HL-60/S4 treated with retinoic acid at 250 ng/mL for 4 days and 3 days (cell line): ENCODE results near the gene ADGRG1.

Experiments used
- in situ Hi-C: fragments of 300-500 bp; cut with MboI; formaldehyde crosslinking; loops from 2 replicates; pipeline ENCODE4 v1.7.0; 2022; ENCODE audit warnings: low sequenced_read_pairs

ADGRG1 gene

DNA sequence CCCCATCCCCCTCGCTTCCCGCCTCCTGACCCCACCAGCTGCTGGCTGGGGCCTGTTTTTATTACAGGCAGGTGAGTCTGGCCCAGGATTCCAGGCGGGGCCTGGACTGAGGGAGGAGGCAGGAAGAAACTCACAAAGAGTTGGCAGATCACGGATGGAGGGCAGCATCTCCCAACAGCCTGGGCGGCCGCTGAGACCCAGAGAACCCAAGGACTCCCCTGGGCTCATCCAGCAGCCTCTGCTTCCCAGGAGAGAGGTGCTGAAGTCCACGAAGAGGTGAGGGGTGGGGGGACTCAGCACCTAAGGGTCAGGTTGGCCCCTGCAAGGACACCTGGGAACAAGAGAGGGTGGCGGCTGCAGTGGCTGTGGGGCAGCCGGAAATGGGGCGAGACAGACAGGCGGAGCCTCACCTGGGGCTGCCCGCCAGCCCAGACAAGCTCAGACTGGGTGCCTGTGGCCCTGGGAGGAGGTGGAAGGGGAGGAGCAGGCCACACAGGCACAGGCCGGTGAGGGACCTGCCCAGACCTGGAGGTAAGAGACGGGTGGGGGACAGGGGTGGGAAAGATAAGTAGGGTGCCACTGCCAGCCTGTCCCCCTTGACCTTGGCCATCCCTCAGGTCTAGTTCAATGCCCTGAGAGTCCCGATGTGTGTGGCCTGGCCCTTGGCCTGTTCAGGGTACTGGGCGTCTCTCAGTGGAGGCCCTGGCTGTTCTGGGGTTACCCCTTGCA lies 8.7 kb upstream of the ADGRG1 start:
- in situ Hi-C loops, result no loop called here

- in situ Hi-C loops, result no loop called here
Measured at GRCh38 chr16:57620335-57621231, 7.8 kb upstream of the ADGRG1 start.

- in situ Hi-C loops, result no loop called here
Measured at GRCh38 chr16:57621521-57622271, 6.7 kb upstream of the ADGRG1 start.

GRCh38 chr16:57622361-57623250 lies 5.8 kb upstream of the ADGRG1 start:
- in situ Hi-C loops, result no loop called here

- in situ Hi-C loops, result no loop called here
Measured at GRCh38 chr16:57623251-57624043, 5.0 kb upstream of the ADGRG1 start.

DNA sequence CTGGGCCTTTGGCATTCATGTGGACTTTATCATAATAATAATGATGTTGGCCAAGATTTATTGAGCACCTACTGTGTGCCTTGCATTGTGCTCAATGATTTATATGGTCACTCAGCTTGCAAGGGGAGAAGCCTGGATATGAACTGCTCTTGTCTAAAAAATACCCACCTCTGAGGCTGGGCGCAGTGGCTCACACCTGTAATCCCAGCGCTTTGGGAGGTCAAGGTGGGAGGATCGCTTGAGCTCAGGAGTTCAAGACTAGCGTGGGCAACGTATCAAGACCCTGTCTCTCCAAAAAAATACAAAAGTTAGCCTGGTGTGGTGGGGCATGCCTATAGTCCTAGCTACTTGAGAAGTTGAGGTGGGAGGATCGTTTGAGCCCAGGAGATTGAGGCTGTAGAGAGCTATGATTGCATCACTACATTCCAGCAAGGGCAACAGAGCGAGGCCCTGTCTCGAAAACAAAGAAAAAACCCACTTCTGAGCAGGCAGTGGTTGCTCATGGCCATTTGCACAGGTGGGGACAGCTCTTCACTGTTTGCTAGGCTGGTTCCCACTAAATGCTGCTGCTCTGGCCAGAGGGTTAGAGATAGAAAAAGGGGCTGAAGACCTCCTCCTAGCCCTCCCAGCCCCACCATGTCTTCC lies 4.3 kb upstream of the ADGRG1 start:
- in situ Hi-C loops, result no loop called here

- in situ Hi-C loops, result no loop called here
Measured at GRCh38 chr16:57624806-57625500, 3.5 kb upstream of the ADGRG1 start.

- in situ Hi-C loops, result no loop called here
Measured at GRCh38 chr16:57626420-57627170, 1.8 kb upstream of the ADGRG1 start.

GRCh38 chr16:57627184-57627871 lies 1.1 kb upstream of the ADGRG1 start:
- in situ Hi-C loops, result no loop called here

DNA sequence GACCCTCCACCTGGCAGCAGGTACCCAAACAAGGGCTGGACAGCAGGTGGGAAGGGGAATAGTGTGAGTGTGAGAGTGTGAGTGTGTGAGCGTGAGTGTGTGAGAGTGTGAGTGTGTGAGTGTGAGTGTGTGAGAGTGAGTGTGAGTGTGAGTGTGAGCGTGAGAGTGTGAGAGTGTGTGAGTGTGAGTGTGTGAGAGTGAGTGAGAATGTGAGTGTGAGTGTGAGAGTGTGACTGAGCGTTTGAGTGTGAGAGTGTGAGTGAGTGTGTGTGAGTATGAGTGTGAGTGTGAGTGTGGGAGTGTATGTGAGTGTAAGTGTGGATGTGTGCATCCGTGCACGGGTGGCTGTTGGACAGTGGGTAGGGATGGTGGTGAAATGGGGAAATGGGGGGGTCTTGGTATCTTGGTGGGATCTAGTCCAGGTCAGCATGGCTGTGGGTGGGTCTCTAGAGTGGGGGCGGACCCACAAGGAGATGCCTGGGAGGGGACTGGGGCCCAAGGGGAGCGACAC lies 408 bp downstream of the ADGRG1 start:
- in situ Hi-C loops, result no loop called here

- in situ Hi-C loops, result no loop called here
Measured at GRCh38 chr16:57629516-57630406, 1.3 kb downstream of the ADGRG1 start.

- in situ Hi-C loops, result no loop called here
Measured at GRCh38 chr16:57630407-57630797, 2.0 kb downstream of the ADGRG1 start.

DNA sequence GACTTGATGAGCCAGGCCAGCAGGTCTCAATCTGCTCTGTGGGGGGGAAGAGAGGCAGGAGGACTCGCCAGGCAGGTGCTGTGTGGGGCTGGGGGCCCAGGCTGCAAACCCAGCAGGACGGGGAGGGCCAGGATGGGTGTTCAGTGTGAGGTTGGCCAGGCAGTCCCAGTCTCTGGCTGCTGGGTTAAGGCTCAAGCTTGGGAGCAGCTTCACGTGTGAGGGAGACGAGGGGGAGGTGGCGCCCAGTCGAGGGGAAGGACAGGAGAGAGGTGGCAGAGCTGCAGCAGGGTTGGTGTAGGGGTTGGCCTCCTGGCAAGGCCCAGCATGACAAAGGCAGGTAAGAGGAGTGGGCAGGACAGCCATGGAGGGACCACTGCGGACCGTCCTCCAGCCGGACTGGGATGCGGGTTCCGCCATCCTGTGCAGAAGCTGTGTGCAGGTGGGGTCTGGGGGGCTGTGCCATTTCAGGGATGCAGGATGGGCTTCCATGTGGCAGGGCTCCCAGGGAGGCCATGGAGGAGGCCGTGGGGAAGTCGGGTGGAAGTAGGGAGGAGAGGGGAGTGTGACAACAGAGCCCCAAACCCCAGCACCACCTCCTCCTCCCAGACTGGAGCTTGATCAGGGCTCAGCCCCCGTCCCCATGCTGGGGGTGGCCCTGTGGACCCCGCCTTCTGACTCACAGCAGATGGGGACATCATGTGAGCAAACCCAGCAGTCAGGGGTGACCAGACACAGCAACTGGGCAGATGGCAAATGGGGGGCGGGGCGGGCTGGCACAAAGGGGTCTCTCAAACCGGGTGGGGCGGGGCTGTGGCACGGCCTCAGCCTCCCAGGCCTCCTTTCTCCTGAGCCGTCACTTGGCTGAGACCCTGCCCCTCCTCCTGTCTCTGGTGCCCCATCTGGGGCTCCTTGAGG lies 2.8 kb downstream of the ADGRG1 start:
- in situ Hi-C loops, result no loop called here

DNA sequence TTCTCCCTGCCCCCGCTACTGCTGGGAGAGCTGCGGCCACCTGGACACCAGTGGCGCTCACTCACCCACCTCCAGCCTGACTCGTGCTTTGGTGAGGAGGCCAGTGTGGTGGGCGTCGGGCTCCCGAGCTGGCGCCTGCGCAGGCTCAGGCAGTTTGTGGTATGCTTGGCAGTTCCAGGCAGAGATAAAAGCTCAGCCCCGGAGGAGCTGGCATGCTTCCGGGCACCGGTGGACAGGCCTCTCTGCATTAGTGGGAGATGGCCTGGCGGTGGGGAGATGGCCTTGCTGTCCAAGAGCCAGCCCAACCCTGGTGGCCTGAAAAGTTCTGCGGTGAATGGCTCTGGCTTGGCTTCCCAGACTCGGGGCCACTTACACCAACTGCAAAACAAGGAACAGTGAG lies 4.1 kb downstream of the ADGRG1 start:
- in situ Hi-C loops, result no loop called here
